GM18873 (cell line): ENCODE data around the gene SART1.
"Not testable (repeated sequence)": the region's sequence is repeated elsewhere in the genome, so short reads cannot be mapped to it uniquely, and the experiment has no call there.

Source experiments
- ATAC-seq: cut with Tn5 transposase; IDR thresholded peaks from one replicate; pipeline ENCODE4 v1.9.1; 2021; ENCODE audit warnings: mild to moderate bottlenecking, moderate library complexity, moderate number of reproducible peaks; ENCODE audit not compliant: unreplicated experiment, low FRiP score

SART1 gene

GRCh38 chr11:65987336-65987735 lies 25.8 kb downstream of the SART1 start:
- ATAC-seq: no peak

DNA sequence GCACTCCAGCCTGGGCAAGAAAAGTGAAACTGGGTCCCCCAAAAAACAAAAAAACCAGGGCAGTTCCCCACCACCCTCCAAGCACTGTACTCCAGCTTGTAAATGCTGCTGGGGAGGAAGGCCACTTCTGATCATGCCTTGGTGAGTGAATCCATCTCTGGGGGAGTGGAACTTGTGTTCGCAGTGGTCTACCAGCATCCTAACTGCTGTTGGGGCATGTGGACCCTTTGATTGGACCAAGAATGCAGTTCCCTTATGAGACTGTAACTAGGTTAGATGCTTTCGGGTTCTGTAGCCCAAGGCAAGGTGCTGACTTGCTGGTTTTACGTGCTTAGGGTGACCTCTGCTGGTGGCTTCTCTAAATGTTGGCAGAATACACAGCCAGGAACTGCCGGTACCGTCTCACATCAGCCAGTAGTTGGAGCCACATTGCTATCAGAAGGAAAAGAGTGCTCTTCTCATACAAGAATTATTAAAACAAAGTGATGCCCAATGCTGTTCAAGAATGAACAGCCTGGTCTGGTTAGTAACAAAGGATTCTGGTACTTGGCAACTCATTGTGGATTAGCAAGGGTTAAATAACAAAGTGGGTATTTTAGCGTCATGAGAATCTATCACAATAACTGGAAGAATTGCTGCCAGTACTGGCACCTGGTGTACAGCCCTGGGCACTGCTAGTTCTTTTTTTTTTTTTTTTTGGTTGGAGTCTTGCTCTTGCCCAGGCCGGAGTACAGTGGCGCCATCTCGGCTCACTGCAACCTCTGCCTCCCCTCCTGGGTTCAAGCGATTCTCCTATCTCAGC lies 27.5 kb downstream of the SART1 start:
- ATAC-seq: peak; percentile 87

DNA sequence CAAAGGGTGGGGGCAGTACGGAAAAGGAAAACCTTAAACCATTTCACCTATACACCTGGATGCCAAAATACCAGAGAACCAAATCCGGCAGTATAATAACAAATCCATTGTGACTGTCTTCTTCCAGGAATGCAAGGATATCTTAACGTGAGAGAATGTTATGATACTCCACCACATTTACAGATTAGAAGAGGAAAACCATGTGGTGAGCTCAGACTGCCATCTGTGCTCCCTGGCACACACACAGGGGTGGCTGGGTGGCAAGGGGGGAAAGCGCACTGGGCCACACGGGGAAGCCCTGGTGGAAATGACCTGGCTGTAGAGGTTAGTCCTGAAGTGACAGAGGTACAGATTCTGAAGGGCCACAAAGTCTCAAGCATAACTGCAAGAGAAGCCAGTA lies 30.5 kb downstream of the SART1 start:
- ATAC-seq: no peak

- ATAC-seq: no peak
These were observed 35.8 kb downstream of the SART1 start for GRCh38 chr11:65997286-65997685.

- ATAC-seq: peak; percentile 70
These were observed 40.6 kb downstream of the SART1 start, which contains the start of the genes BANF1 and EIF1AD for GRCh38 chr11:66001942-66002647. TSS of gene BANF1 (plus strand) at chr11:66002503. CDS start at chr11:66003251, 748 bp downstream. TSS of gene EIF1AD (minus strand) at chr11:66002157. CDS start at chr11:66000389, 1,768 bp downstream.

- ATAC-seq: peak; percentile 17
These were observed 41.2 kb downstream of the SART1 start for GRCh38 chr11:66002648-66003225.

GRCh38 chr11:66003291-66003690 lies 41.8 kb downstream of the SART1 start:
- no peak for ATAC-seq

DNA sequence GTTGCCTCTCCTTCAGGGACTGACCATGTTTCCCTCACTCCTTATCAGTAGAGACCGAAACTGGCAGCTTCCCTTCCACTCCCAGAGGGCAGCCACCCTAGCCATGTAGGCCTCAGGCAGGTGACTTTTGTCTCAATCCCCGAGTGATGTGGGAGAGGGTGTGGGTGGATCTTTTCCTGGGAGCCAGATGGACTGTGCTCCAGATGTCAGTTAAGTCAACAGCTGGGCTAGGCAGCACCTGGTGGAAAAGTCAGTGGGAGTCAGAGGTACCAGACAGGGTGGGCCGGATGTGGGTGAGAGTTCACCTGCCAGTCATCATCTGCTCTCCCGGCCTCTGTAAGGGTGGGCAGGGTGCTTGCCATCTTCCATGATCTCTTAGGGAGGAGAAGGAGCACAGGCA lies 42.7 kb downstream of the SART1 start:
- no peak for ATAC-seq

GRCh38 chr11:66006134-66006890 lies 44.8 kb downstream of the SART1 start:
- ATAC-seq: no peak

DNA sequence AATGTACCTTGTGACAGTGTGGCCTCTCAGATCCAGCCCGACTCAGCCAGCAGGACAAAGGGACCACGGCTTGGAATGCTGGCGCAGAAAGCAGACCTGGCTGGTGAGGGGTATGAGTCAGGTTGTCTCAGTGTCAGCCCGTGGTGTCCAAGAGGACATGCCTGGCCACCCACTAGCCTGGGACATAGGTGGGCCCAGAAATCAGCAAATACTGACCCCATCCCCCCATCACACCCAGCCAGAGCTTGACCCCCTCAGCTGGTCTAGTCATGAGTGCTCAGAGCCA lies 45.3 kb downstream of the SART1 start:
- no peak for ATAC-seq

- ATAC-seq: no peak
These were observed 45.7 kb downstream of the SART1 start for GRCh38 chr11:66007201-66007634.

- no peak for ATAC-seq
These were observed 46.5 kb downstream of the SART1 start for GRCh38 chr11:66008095-66008467.

DNA sequence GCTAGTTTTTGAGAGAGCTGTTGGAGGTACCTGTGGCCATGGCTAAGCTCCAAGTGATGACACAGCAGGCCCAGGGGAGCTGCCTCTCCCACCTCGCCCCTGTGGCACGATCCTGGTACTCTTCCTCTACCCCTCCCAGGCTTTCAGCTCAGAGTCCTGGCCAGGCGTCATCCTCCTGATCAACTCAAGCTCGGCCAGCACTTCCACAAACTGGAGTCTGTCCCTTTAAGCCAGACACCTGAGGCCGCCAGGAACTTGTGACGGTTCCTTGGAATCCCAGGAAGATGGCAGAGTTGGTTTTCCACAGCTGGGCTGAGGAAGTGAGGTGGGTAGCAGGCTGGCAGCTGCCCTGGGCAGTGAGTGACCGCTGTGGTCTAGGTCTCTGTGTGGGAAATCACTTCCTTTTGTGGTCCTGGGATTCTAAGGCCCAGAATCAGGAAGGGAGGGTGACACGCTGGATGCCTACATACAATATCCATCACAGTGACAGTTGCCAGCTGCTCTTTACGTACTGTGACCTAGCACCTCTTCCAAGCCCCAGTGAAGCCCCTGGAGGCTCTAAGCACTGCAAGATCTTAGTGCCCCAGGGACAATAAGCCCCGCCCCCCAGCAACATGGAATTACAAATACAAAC lies 47.1 kb downstream of the SART1 start:
- no peak for ATAC-seq

DNA sequence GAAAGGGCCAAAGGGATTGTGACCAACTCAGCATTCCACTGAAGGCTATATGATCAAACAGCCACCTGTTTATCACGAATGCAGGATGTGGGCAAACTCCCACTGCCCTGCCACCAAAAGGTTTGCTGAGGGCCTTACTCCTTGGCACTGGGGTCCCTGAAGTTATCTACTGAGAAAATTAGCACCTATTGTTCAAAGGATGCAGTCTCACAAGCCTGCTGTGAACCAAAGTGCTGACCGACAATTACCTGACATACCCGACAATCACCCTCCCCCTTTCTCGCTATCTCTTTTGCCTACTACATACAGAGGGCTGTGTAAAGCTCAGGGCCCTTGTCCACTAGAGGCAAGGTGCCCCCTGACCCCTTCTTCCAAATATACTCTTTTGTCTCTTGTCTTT lies 48.5 kb downstream of the SART1 start:
- not testable (repeated sequence) for ATAC-seq

DNA sequence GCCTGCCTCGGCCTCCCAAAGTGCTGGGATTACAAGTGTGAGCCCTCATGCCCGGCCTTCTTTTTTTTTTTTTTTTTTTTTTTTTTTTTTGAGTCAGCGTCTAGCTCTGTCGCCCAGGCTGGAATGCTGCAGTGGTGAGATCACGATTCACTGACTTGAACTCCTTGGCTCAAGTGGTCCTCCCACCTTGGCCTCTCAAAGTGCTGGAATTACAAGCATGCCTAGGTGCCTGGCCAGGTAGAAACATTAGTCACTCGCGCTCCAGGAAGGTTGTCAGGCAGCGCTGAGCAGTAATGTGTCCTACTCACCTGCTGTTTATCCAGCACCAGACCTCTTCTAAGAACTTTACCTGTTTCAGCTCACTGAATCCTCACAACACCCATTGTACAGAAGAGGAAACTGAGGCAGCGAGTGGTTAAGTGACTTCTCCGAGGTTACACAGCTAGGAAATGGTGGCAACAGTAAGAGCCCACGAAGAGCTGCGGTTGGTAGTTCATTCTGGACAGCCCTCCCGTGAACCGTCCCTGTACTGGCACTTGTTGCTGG lies 49.8 kb downstream of the SART1 start:
- no peak for ATAC-seq

GRCh38 chr11:66011785-66012303 lies 50.3 kb downstream of the SART1 start, which contains the start of gene CST6:
TSS of gene CST6 (plus strand) at chr11:66012008. CDS start at chr11:66012045, 37 bp downstream.
- no peak for ATAC-seq

DNA sequence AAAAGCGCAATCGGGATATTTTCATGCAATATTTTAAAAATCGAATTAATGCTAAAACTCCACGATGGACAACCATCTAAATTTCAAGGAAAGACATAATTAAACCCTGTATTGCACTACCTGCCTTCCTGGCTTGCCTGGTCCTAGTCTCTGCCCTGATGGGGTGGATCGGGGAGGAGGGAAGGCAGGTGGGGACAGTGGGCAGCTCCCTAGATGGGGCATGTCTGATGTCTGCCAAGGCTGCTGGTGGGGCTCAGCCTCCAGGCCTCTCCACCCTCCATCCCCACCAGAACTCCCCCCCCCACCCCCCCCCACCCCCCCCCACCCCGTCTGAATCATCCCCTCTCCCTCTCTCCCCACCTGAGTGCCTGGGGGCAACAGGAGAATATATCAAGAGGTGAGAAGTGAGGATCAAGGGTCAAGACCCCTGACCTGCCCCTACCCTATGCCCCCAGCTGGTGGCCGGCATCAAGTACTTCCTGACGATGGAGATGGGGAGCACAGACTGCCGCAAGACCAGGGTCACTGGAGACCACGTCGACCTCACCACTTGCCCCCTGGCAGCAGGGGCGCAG lies 50.9 kb downstream of the SART1 start:
- ATAC-seq: no peak

GRCh38 chr11:66012946-66013761 lies 51.6 kb downstream of the SART1 start:
- no peak for ATAC-seq

- no peak for ATAC-seq
These were observed 52.2 kb downstream of the SART1 start for GRCh38 chr11:66013762-66014100.
